Stimulated activated CD8-positive, alpha-beta memory T cell treated with anti-CD3 and anti-CD28 coated beads, Interleukin-15, amount 100 ng/mL, for 48 hours (primary cell): ENCODE data around the gene PCLAF.
A peak's percentile ranks its signal among the peaks of the same experiment; 100 is the strongest.
"Not testable (repeated sequence)": the region's sequence is repeated elsewhere in the genome, so short reads cannot be mapped to it uniquely, and the experiment has no call there.

Experiments
- DNase-seq, 2 donors: peaks; one replicate each; pipeline ENCODE4 v3.0.0-alpha.2; 2020; ENCODE audit warnings: low read depth in 2 of 2

The PCLAF gene

GRCh38 chr15:64381000-64381751 is at the start of gene PCLAF:
PCLAF (minus strand) TSS chr15:64381441; CDS start chr15:64381371, 70 bp downstream.
- peak; percentile 94 to 95 for DNase-seq

GRCh38 chr15:64430000-64430735 is 48.9 kb upstream of the PCLAF start:
- DNase-seq, result peak in 1 of 2 donors; percentile 7

- no peak for DNase-seq
These were observed 48.2 kb upstream of the PCLAF start for GRCh38 chr15:64429448-64429847.

- no peak for DNase-seq
These were observed 45.7 kb upstream of the PCLAF start for GRCh38 chr15:64426845-64427465.

GRCh38 chr15:64425221-64425620 is 44.0 kb upstream of the PCLAF start:
- DNase-seq, result no peak

- DNase-seq, result no peak
These were observed 42.7 kb upstream of the PCLAF start for GRCh38 chr15:64423970-64424369.

- DNase-seq, result no peak
These were observed 41.5 kb upstream of the PCLAF start for GRCh38 chr15:64422697-64423096.

- no peak for DNase-seq
These were observed 31.0 kb upstream of the PCLAF start for GRCh38 chr15:64412216-64412615.

GRCh38 chr15:64400583-64400982 is 19.3 kb upstream of the PCLAF start:
- DNase-seq, result no peak

GRCh38 chr15:64398575-64398974 is 17.3 kb upstream of the PCLAF start:
- no peak for DNase-seq

- no peak for DNase-seq
These were observed 15.5 kb upstream of the PCLAF start for GRCh38 chr15:64396789-64397188.

- not testable (repeated sequence) for DNase-seq
These were observed 11.2 kb upstream of the PCLAF start for GRCh38 chr15:64392471-64392870.

GRCh38 chr15:64389036-64389435 is 7.8 kb upstream of the PCLAF start:
- no peak for DNase-seq

GRCh38 chr15:64387562-64388168 is 6.4 kb upstream of the PCLAF start, which contains the start of gene TRIP4:
TRIP4 (plus strand) TSS chr15:64387836; CDS start chr15:64387864, 28 bp downstream.
- peak; percentile 92 for DNase-seq

- DNase-seq, result no peak
These were observed 5.0 kb upstream of the PCLAF start for GRCh38 chr15:64386291-64386690.

GRCh38 chr15:64383760-64384159 is 2.5 kb upstream of the PCLAF start:
- DNase-seq, result no peak

GRCh38 chr15:64380130-64380870 is 941 bp downstream of the PCLAF start:
- DNase-seq, result not testable (repeated sequence)

- DNase-seq, result no peak
These were observed 1.9 kb downstream of the PCLAF start for GRCh38 chr15:64379216-64379960.

GRCh38 chr15:64373360-64373759 is 7.9 kb downstream of the PCLAF start:
- DNase-seq, result no peak

- DNase-seq, result not testable (repeated sequence)
These were observed 9.9 kb downstream of the PCLAF start for GRCh38 chr15:64371383-64371782.
